Astrocyte (in vitro differentiated cells and primary cell): ENCODE results near the gene INPP5K.

Experiments
- EZH2 ChIP-seq: IDR thresholded peaks from 2 replicates; pipeline ENCODE4 v1.6.1; 2012; ENCODE audit warnings: mild to moderate bottlenecking, low read length, inconsistent platforms; ENCODE audit not compliant: insufficient read depth
- TF ChIP-seq, protein P1 (sequence below): IDR thresholded peaks from 2 replicates; pipeline ENCODE4 v1.5.1; 2011; ENCODE audit warnings: low read depth, mild to moderate bottlenecking, inconsistent platforms, low read length, moderate library complexity; ENCODE audit not compliant: insufficient read depth

GRCh38 chr17:1493291-1493980, 23.0 kb downstream of the INPP5K start:
- TF ChIP-seq, protein P1, sequence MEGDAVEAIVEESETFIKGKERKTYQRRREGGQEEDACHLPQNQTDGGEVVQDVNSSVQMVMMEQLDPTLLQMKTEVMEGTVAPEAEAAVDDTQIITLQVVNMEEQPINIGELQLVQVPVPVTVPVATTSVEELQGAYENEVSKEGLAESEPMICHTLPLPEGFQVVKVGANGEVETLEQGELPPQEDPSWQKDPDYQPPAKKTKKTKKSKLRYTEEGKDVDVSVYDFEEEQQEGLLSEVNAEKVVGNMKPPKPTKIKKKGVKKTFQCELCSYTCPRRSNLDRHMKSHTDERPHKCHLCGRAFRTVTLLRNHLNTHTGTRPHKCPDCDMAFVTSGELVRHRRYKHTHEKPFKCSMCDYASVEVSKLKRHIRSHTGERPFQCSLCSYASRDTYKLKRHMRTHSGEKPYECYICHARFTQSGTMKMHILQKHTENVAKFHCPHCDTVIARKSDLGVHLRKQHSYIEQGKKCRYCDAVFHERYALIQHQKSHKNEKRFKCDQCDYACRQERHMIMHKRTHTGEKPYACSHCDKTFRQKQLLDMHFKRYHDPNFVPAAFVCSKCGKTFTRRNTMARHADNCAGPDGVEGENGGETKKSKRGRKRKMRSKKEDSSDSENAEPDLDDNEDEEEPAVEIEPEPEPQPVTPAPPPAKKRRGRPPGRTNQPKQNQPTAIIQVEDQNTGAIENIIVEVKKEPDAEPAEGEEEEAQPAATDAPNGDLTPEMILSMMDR: no peak
- no peak for TF ChIP-seq EZH2
